Psoas muscle (tissue), 8 donors: Measurements from ENCODE around the gene DHRS3. TPM values are rescaled to one million over a fixed set of nuclear protein-coding genes. Genes with fewer than 3 reads are reported as not detected.
"Not testable (repeated sequence)": the region's sequence is repeated elsewhere in the genome, so short reads cannot be mapped to it uniquely, and the experiment has no call there.

Experiments used
- ATAC-seq, 4 donors: fragments of 200-7000 bp; cut with Tn5 transposase; one replicate each; pipeline ENCODE4 v1.9.1; 2020; ENCODE audit warnings: moderate library complexity in 3 of 4, mild to moderate bottlenecking in 2 of 4
- DNase-seq, 2 donors: peaks; one replicate each; pipeline ENCODE4 v3.0.0-alpha.2; 2020
- H3K27ac ChIP-seq: fragments of 200-600 bp; one replicate; pipeline ENCODE4 v1.8.0; 2022
- H3K27me3 ChIP-seq, 3 donors: fragments of 200-600 bp in 1 of 3; one replicate each; pipeline versions ENCODE4 v1.6.1 to v1.8.0; 2013 to 2022; ENCODE audit warnings: low read length in 2 of 3, mild to moderate bottlenecking in 2 of 3, moderate library complexity in 1 of 3; ENCODE audit not compliant: insufficient read depth in 3 of 3
- H3K36me3 ChIP-seq, 2 donors: fragments of 200-600 bp in 1 of 2; one replicate each; pipeline versions ENCODE4 v1.6.1 to v1.8.0; 2013 to 2022; ENCODE audit warnings: low read depth in 1 of 2, mild to moderate bottlenecking in 1 of 2, moderate library complexity in 1 of 2; ENCODE audit not compliant: insufficient read depth in 1 of 2
- H3K4me1 ChIP-seq: fragments of 200-600 bp; one replicate; pipeline ENCODE4 v1.8.0; 2022
- H3K4me3 ChIP-seq: fragments of 200-600 bp; one replicate; pipeline ENCODE4 v1.8.0; 2022; ENCODE audit warnings: mild to moderate bottlenecking
- H3K9me3 ChIP-seq: fragments of 200-600 bp; one replicate; pipeline ENCODE4 v1.8.0; 2022
- CTCF ChIP-seq: fragments of 200-600 bp; IDR thresholded peaks from one replicate; pipeline ENCODE4 v1.8.0; 2022; ENCODE audit warnings: antibody characterized with exemption
- WGBS, 3 donors: extraction: QIAGEN DNeasy Blood & Tissue Kit; methylation state at CpG; one replicate each; pipeline versions ENCODE4 v1.1.6 to v1.1.7; 2013; 5-methylcytosine and 5-hydroxymethylcytosine counted together
- intact Hi-C, 2 donors: fragments of 100-400 bp; cut with DNase I; formaldehyde crosslinking; loops; one replicate each; pipeline versions ENCODE4 v1.11.0 to v1.14.2; 2022
- polyA plus RNA-seq, 3 donors: library from polyadenylated mRNA; stranded (reverse); fragments of 200-250 nt; gene quantifications; one replicate each; pipeline ENCODE4 v1.2.3, GENCODE V29; 2013
- total RNA-seq, 4 donors: library from RNA; stranded (reverse); fragmentation: NEBNext Ultra II Directional in 2 of 4; extraction: Animal tissue kit (Norgen Biotek cat#: 25700) in 2 of 4; gene quantifications; one replicate each; pipeline versions ENCODE4 v1.2.1 to v1.2.4, GENCODE V29; 2021 to 2023
- donor health status: healthy with polysubstance abuse.
- donor health status: DM: no; HTN: no; CAD: no; lungs with moderate emphysema.
- donor health status: Bipolar disorder and iron deficiency.
- donor health status: healthy.
- donor health status: DM: yes; HTN: yes; CAD: no.
- donor health status: DM: no; HTN: no; CAD: no.
- donor health status: DM: no; HTN: no; CAD: no.
- donor health status: DM: yes; HTN: yes; CAD: no.

Gene DHRS3
- total and polyA plus RNA-seq, 7 donors: 21.7 to 78.7 (median 41.2) TPM

GRCh38 chr1:12567288-12567819 lies 50.7 kb downstream of the DHRS3 start:
- DNase-seq (peak in 1 of 2 donors; percentile 28), ATAC-seq (no peak)
- 86 to 89% (median 88%) methylated on average over 9 of the region's 9 CpGs for WGBS, 3 donors
- TF ChIP-seq CTCF: no peak
- Histone ChIP-seq H3K4me1 (peaks cover 18% of the 10 kb centered on the region), H3K4me3 (no peak overlapping the region), H3K36me3 (peaks cover 0 to 48% of the 10 kb centered on the region in 2 donors), H3K27ac (peak overlapping the region; percentile 30), H3K27me3 (no peaks in the 10 kb centered on the region), H3K9me3 (peaks cover 6% of the 10 kb centered on the region)
- intact Hi-C loops: no loop called here

DNA sequence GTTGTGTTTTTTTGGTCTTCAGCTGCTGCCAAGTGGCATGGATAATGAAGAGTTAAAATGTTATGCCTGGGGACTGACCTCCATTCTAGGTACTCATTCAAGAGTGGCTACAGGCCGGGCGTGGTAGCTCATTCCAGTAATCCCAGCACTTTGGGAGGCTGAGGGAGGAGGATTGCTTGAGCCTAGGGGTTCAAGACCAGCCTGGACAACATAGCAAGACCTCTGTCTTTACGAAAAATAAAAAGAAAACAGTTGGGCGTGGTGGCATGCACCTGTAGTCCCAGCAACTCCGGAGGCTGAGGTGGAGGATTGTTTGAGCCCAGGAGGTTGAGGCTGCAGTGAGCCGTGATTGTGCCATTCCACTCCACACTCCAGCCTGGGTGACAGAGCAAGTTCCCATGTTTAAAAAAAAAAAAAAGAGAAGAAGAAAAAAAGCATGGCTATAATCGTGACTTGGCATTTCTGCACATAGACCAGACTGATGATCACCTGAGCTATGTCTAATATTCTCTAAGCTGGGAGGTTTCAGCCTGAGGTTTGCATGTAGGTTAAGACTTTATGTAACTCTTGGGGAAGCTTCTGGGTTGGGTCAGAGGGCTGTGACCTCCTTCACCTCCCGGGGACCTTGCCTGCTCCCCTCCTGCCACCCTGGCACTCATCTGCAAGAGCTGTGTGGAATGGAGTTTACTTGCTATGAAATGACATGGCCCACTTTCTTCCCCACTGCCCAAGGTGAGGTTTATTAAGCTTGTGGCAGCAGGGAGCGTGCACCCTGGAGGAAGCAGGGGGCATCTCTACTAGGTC lies 51.3 kb downstream of the DHRS3 start:
- H3K9me3 ChIP-seq: peaks cover 6% of the 10 kb centered on the region
- DNase-seq (no peak), ATAC-seq (no peak)
- peaks cover 0 to 41% of the 10 kb centered on the region in 2 donors for H3K36me3 ChIP-seq
- intact Hi-C loops: no loop called here
- H3K4me3 ChIP-seq: no peak overlapping the region
- no peaks in the 10 kb centered on the region for H3K27me3 ChIP-seq
- H3K27ac ChIP-seq: peak overlapping the region; percentile 30
- peaks cover 18% of the 10 kb centered on the region for H3K4me1 ChIP-seq
- WGBS, 3 donors: 78 to 79% (median 79%) methylated on average over 9 of the region's 9 CpGs
- no peak for TF ChIP-seq CTCF

DNA sequence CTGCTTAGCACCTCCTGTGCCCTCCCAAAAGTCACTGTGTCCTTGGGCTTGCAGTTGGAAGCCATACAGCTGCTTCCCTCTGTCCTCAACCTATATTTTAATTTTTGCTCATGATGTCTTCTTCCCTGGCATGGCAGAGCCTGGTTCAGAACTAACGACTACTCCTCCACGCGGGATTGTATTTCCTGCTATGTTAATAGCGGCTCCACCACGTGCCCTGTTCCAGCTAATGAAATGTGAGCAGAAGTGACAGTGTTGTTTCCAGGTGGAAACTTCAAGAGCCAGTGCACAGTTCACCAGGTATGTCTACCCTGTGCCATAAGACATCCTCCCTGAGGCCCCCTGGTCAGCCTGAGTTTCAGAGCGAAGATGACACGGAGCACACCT lies 52.1 kb downstream of the DHRS3 start:
- TF ChIP-seq CTCF: no peak
- 32 to 64% (median 47%) methylated on average over 7 of the region's 7 CpGs for WGBS, 3 donors
- H3K9me3 ChIP-seq: peaks cover 6% of the 10 kb centered on the region
- H3K27me3 ChIP-seq: no peaks in the 10 kb centered on the region
- H3K4me3 ChIP-seq: no peak overlapping the region
- peaks cover 18% of the 10 kb centered on the region for H3K4me1 ChIP-seq
- peaks cover 0 to 34% of the 10 kb centered on the region in 2 donors for H3K36me3 ChIP-seq
- intact Hi-C loops: no loop called here
- peak overlapping the region; percentile 7 for H3K27ac ChIP-seq
- DNase-seq (peak in 1 of 2 donors; percentile 32), ATAC-seq (peak; percentile 81 to 86 (median 84))

DNA sequence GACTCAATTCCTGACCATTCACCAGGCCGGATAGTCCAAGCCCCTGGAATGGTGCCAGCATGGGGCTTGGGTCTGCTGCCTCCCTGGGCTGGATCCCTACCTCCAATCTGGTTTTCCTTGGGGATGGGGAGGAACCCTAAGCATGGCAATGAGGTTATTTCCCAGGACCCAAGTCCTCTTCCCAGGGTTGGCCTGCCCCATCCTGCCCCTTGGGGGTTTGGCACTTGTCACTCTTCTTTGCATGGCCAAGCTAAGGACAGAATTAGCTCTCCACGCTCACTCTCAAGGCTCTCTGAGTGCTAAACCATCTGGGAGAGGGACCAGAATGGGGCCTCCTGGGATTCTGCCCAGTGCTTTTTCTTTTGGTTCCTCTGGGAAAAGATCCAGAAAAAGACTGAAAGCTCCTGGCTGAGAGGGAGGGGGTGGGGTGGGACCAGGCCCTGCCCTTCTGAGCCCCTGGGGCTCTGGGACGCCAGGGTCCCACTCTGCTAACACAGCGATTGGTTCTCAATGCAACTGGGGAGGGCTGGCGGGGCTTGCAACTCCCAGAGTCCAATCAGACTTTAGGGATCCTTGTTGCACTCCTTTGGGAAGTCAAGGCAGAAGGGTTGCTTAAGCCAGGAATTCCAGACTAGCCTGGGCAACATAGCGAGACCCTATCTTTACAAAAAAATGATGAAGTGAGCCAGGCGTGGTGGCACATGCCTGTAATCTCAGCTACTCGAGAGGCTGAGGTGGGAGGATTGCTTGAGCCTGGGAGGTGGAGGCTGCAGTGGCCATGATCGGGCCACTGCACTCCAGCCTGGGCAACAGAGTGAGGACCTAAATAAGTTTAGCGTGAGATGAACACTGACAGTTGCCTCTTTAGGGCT lies 52.7 kb downstream of the DHRS3 start:
- DNase-seq: peak in 1 of 2 donors; percentile 48
- TF ChIP-seq CTCF: no peak
- no peak overlapping the region for H3K4me3 ChIP-seq
- peaks cover 0 to 28% of the 10 kb centered on the region in 2 donors for H3K36me3 ChIP-seq
- WGBS, 3 donors: 55 to 72% (median 62%) methylated on average over 10 of the region's 10 CpGs
- H3K27ac ChIP-seq: peak overlapping the region; percentile 7
- intact Hi-C loops: no loop called here
- peaks cover 6% of the 10 kb centered on the region for H3K9me3 ChIP-seq
- peak; percentile 17 to 58 (median 48) for ATAC-seq
- no peaks in the 10 kb centered on the region for H3K27me3 ChIP-seq
- peaks cover 18% of the 10 kb centered on the region for H3K4me1 ChIP-seq

- H3K27me3 ChIP-seq, DNase-seq, H3K4me3 ChIP-seq, H3K27ac ChIP-seq, ATAC-seq, H3K9me3 ChIP-seq, intact Hi-C loops: not testable (repeated sequence)
- WGBS, 3 donors: 94 to 96% (median 96%) methylated on average over 3 of the region's 3 CpGs
- Histone ChIP-seq H3K36me3 (peaks cover 0 to 17% of the 10 kb centered on the region in 2 donors), H3K4me1 (peaks cover 20% of the 10 kb centered on the region)
Measured at GRCh38 chr1:12564251-12564650, 53.8 kb downstream of the DHRS3 start.
